Endothelial cell of umbilical vein (primary cell): ENCODE results near the gene DDR1. TPM values are rescaled to one million over a fixed set of nuclear protein-coding genes. Genes with fewer than 3 reads are reported as not detected.

Experiments
- BruUV-seq: library from RNA; stranded (reverse); fragments of 400-500 nt; replicated peaks from 2 replicates; lab custom pipeline; 2021; lab: Mats Ljungman, UMichigan
- CTCF ChIA-PET: fragments of 300-600, 350-600 bp; sonication (Branson Sonifier 250); formaldehyde crosslinking; loops from one replicate; lab custom pipeline; 2021; ENCODE audit warnings: antibody characterized with exemption, inconsistent platforms; lab: Charles Lee
- POLR2A ChIA-PET: fragments of 300-600, 350-600 bp; sonication (Branson Sonifier 250); formaldehyde crosslinking; loops from one replicate; lab custom pipeline; 2021; ENCODE audit warnings: antibody characterized with exemption, inconsistent platforms; lab: Charles Lee
- DNase-seq: peaks from one replicate; pipeline ENCODE4 v3.0.0-alpha.2; 2011; ENCODE audit warnings: low read depth, low spot score
- FAIRE-seq: peaks from 2 replicates; lab custom pipeline; 2011; peaks lifted over from hg19 to GRCh38; lab: Jason Lieb, UNC
- H2AFZ ChIP-seq: 2 replicates; pipeline ENCODE4 v1.6.0; 2012; ENCODE audit warnings: low read depth, low read length, control low read depth, inconsistent platforms
- H3K27ac ChIP-seq: 2 replicates; pipeline ENCODE4 v1.5.1; 2011; ENCODE audit warnings: low read depth, mild to moderate bottlenecking, control low read depth, low read length, moderate library complexity; ENCODE audit not compliant: insufficient read depth
- H3K27me3 ChIP-seq, 2 experiments: 2 replicates each; pipeline versions ENCODE4 v1.6.0 to v1.6.1; 2011; ENCODE audit warnings: low read length in 2 of 2, mixed read lengths in 1 of 2; ENCODE audit not compliant: control insufficient read depth in 2 of 2, insufficient read depth in 2 of 2
- H3K36me3 ChIP-seq, 2 experiments: 2 replicates in 1 of 2; 3 replicates in 1 of 2; pipeline ENCODE4 v1.5.1; 2011; ENCODE audit warnings: low read length in 2 of 2, mild to moderate bottlenecking in 1 of 2, moderate library complexity in 1 of 2; ENCODE audit not compliant: control insufficient read depth in 2 of 2, insufficient read depth in 2 of 2; ENCODE audit errors: extremely low read depth in 1 of 2
- H3K4me1 ChIP-seq: 3 replicates; pipeline ENCODE4 v1.5.1; 2011; ENCODE audit warnings: mild to moderate bottlenecking, low read length; ENCODE audit not compliant: control insufficient read depth, insufficient read depth; ENCODE audit errors: extremely low read depth
- H3K4me2 ChIP-seq: 2 replicates; pipeline ENCODE4 v1.6.1; 2011; ENCODE audit warnings: low read length, control low read depth, mixed read lengths; ENCODE audit not compliant: insufficient read depth
- H3K4me3 ChIP-seq, 3 experiments: fragments of 200-600 bp in 1 of 3; sonication (generic), shearing (Covaris generic) in 1 of 3; replicated peaks in 1 of 3; 2 replicates each; pipeline ENCODE4 v1.5.1; 2011 to 2016; ENCODE audit warnings: control low read depth in 3 of 3, low read length in 3 of 3, mild to moderate bottlenecking in 2 of 3, inconsistent platforms in 1 of 3, low read depth in 1 of 3, moderate library complexity in 1 of 3; ENCODE audit not compliant: insufficient read depth in 1 of 3
- H3K79me2 ChIP-seq: 2 replicates; pipeline ENCODE4 v1.6.0; 2012; ENCODE audit warnings: low read length, inconsistent platforms; ENCODE audit not compliant: control insufficient read depth, insufficient read depth
- H3K9ac ChIP-seq: replicated peaks from 2 replicates; pipeline ENCODE3; 2011; ENCODE audit warnings: low read length, control low read depth; ENCODE audit not compliant: insufficient read depth; ENCODE audit errors: extremely low read depth
- H3K9me1 ChIP-seq: replicated peaks from 3 replicates; pipeline ENCODE4 v1.6.0; 2011; ENCODE audit warnings: mild to moderate bottlenecking, low read length; ENCODE audit not compliant: control insufficient read depth, insufficient read depth; ENCODE audit errors: extremely low read depth
- H3K9me3 ChIP-seq: replicated peaks from 2 replicates; pipeline ENCODE4 v1.5.1; 2012; ENCODE audit warnings: low read length, inconsistent platforms; ENCODE audit not compliant: control insufficient read depth, insufficient read depth
- H4K20me1 ChIP-seq: replicated peaks from 2 replicates; pipeline ENCODE3; 2011; ENCODE audit warnings: mild to moderate bottlenecking, low read length; ENCODE audit not compliant: control insufficient read depth, insufficient read depth; ENCODE audit errors: extremely low read depth
- EZH2 ChIP-seq: IDR thresholded peaks from 2 replicates; pipeline ENCODE4 v1.6.1; 2012; ENCODE audit warnings: borderline replicate concordance, low read depth, mild to moderate bottlenecking, moderate library complexity, low read length, inconsistent platforms; ENCODE audit not compliant: severe bottlenecking
- FOS ChIP-seq: IDR thresholded peaks from 2 replicates; pipeline ENCODE4 v1.6.1; 2011; ENCODE audit warnings: mild to moderate bottlenecking, low read length, moderate library complexity, borderline replicate concordance; ENCODE audit not compliant: insufficient read depth
- GATA2 ChIP-seq: IDR thresholded peaks from 2 replicates; pipeline ENCODE4 v1.7.0; 2011; ENCODE audit warnings: low read depth, mild to moderate bottlenecking, moderate library complexity, mixed read lengths, low read length; ENCODE audit not compliant: insufficient read length, insufficient read depth
- JUN ChIP-seq: IDR thresholded peaks from 2 replicates; pipeline ENCODE4 v1.6.1; 2011; ENCODE audit warnings: borderline replicate concordance, low read depth; ENCODE audit not compliant: insufficient read length, insufficient read depth
- MYC ChIP-seq: IDR thresholded peaks from one replicate; pipeline ENCODE4 v1.6.1; 2011; ENCODE audit warnings: mild to moderate bottlenecking, low read depth, low read length
- POLR2A ChIP-seq: IDR thresholded peaks from 2 replicates; pipeline ENCODE4 v1.6.1; 2012; ENCODE audit warnings: low read depth, mild to moderate bottlenecking, control low read depth, low read length
- POLR2AphosphoS5 ChIP-seq: IDR thresholded peaks from 2 replicates; pipeline ENCODE4 v1.6.1; 2012; ENCODE audit warnings: low read depth, mild to moderate bottlenecking, control low read depth, low read length, moderate library complexity; ENCODE audit not compliant: insufficient read depth
- dilution Hi-C: fragments of 300-500 bp; cut with MboI; formaldehyde crosslinking; loops from one replicate; pipeline ENCODE4 v1.15.0; 2019; ENCODE audit warnings: low sequenced_read_pairs; ENCODE audit not compliant: extremely low pct_ligation_motif_present
- intact Hi-C: fragments of 100-400 bp; cut with micrococcal nuclease; formaldehyde crosslinking; loops from one replicate; pipeline ENCODE4 v1.10.0; 2022
- polyA plus RNA-seq, 4 experiments: library from polyadenylated mRNA; depleted of rRNA in 3 of 4; stranded (reverse) in 3 of 4; unstranded in 1 of 4; fragments of >200 nt; gene quantifications; 2 replicates each; pipeline versions ENCODE4 v1.2.1 to v1.2.3, GENCODE V29; 2011 to 2012; ENCODE audit warnings: missing spikeins in 1 of 4
- total RNA-seq: library from RNA; stranded (reverse); gene quantifications from 2 replicates; pipeline ENCODE4 v1.2.3, GENCODE V29; 2021
- TF ChIP-seq, protein P1 (sequence below): IDR thresholded peaks from 2 replicates; pipeline ENCODE4 v1.6.1; 2011; ENCODE audit not compliant: insufficient read depth, insufficient read length
- TF ChIP-seq, protein P2 (sequence below), 2 donors: IDR thresholded peaks; 1 replicate in 1 of 2; 2 replicates in 1 of 2; pipeline ENCODE4 v1.5.1; 2011; ENCODE audit warnings: low read length in 2 of 2, mild to moderate bottlenecking in 2 of 2, moderate library complexity in 2 of 2, control low read depth in 1 of 2, inconsistent platforms in 1 of 2, low read depth in 1 of 2; ENCODE audit not compliant: insufficient read depth in 1 of 2; ENCODE audit errors: extremely low read depth in 1 of 2

The DDR1 gene
- total and polyA plus RNA-seq, 2 donors (not counting 3 experiments of a cell fraction or from before 2014, with no cell fraction given): 8.8 to 22.9 TPM

GRCh38 chr6:30843611-30843998, 40.7 kb upstream of the DDR1 start:
- no peak for DNase-seq
- ChIA-PET POLR2A (no interaction called here), CTCF (interaction anchor here (1.0 to 2.4 kb wide), 6 partner anchors 13 to 244 kb away, joined by 3 to 9 read pairs (median 4); partner anchors contain the start of gene VARS2)
- no TSS peak for BruUV-seq
- Histone ChIP-seq H3K4me2 (no peak overlapping the region), H3K4me1 (no peaks in the 10 kb centered on the region), H3K79me2 (no peaks in the 10 kb centered on the region), H3K9me1 (no peaks in the 10 kb centered on the region), H3K9me3 (no peaks in the 10 kb centered on the region), H3K36me3 (no peaks in the 10 kb centered on the region), H3K27ac (no peak overlapping the region), H3K4me3 (no peak overlapping the region), H4K20me1 (no peaks in the 10 kb centered on the region), H3K27me3 (peaks cover 10% of the 10 kb centered on the region in 2 experiments), H3K9ac (no peak overlapping the region), H2AFZ (no peak overlapping the region)
- FAIRE-seq: no peak
- TF ChIP-seq, protein P1, sequence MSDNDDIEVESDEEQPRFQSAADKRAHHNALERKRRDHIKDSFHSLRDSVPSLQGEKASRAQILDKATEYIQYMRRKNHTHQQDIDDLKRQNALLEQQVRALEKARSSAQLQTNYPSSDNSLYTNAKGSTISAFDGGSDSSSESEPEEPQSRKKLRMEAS: no peak
- TF ChIP-seq JUN: no peak
- TF ChIP-seq POLR2AphosphoS5: no peak
- TF ChIP-seq GATA2: no peak
- TF ChIP-seq MYC: no peak
- dilution Hi-C loops (no loop called here), intact Hi-C loops (no loop called here)

GRCh38 chr6:30844118-30844535, 40.2 kb upstream of the DDR1 start:
- no peaks in the 10 kb centered on the region for H3K36me3 ChIP-seq
- no peak overlapping the region for H3K27ac ChIP-seq
- ChIA-PET CTCF (interaction anchor here (0.7 to 2.4 kb wide), 7 partner anchors 13 to 243 kb away, joined by 3 to 9 read pairs (median 4); no protein-coding TSS in a partner anchor), POLR2A (no interaction called here)
- H3K9ac ChIP-seq: no peak overlapping the region
- TF ChIP-seq EZH2 (no peak), JUN (no peak), MYC (no peak), FOS (no peak), POLR2A (no peak), POLR2AphosphoS5 (no peak), GATA2 (no peak)
- TF ChIP-seq, protein P1: no peak
- TF ChIP-seq, protein P2, sequence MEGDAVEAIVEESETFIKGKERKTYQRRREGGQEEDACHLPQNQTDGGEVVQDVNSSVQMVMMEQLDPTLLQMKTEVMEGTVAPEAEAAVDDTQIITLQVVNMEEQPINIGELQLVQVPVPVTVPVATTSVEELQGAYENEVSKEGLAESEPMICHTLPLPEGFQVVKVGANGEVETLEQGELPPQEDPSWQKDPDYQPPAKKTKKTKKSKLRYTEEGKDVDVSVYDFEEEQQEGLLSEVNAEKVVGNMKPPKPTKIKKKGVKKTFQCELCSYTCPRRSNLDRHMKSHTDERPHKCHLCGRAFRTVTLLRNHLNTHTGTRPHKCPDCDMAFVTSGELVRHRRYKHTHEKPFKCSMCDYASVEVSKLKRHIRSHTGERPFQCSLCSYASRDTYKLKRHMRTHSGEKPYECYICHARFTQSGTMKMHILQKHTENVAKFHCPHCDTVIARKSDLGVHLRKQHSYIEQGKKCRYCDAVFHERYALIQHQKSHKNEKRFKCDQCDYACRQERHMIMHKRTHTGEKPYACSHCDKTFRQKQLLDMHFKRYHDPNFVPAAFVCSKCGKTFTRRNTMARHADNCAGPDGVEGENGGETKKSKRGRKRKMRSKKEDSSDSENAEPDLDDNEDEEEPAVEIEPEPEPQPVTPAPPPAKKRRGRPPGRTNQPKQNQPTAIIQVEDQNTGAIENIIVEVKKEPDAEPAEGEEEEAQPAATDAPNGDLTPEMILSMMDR (IDR thresholded peaks at IDR 0.05; ENCODE audit: extremely low read depth in 1 of 2, insufficient read depth in 1 of 2, low read depth in 1 of 2, low read length in 2 of 2): no peak
- H4K20me1 ChIP-seq: no peaks in the 10 kb centered on the region
- H3K4me3 ChIP-seq: no peak overlapping the region
- H3K9me1 ChIP-seq: no peaks in the 10 kb centered on the region
- no peaks in the 10 kb centered on the region for H3K4me1 ChIP-seq
- intact Hi-C loops (no loop called here), dilution Hi-C loops (no loop called here)
- DNase-seq (no peak), FAIRE-seq (no peak)
- BruUV-seq: no TSS peak
- H2AFZ ChIP-seq: no peak overlapping the region
- no peaks in the 10 kb centered on the region for H3K79me2 ChIP-seq
- H3K9me3 ChIP-seq: no peaks in the 10 kb centered on the region
- H3K27me3 ChIP-seq: peaks cover 10% of the 10 kb centered on the region in 2 experiments
- H3K4me2 ChIP-seq: no peak overlapping the region
